ENCODE data around the gene MRPL17. TPM values are rescaled to one million over a fixed set of nuclear protein-coding genes. Genes with fewer than 3 reads are reported as not detected.
"Not testable (repeated sequence)": the region's sequence is repeated elsewhere in the genome, so short reads cannot be mapped to it uniquely, and the experiment has no call there.

The MRPL17 gene
- total RNA-seq, 1 experiment from 2014 or later = 78.1 TPM

DNA sequence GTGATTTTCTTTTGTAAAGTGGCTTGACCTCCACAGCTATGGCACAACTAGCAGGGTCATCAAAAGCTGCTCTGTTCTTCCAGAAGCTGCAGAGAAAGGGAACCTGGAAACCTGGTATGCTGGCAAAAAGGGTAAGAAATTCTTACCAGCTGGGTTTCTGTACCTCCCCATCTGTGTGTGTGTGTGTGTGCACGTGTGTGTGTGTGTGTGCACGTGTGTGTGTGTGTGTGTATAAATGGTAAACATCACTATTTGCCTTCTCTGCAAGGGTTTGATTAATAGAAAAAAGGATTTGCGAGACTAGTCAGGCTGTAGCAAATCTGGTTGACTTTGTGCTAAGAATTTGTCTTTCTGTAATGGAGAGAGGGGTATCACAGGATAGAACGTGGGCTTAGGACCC lies 4.7 kb upstream of the MRPL17 start:
- Histone ChIP-seq H3K27me3 (ENCODE audit: low read length) (no peaks in the 10 kb centered on the region), H3K79me2 (ENCODE audit: low read length) (peaks cover 3% of the 10 kb centered on the region), H3K4me3 (ENCODE audit: low read length) (no peak overlapping the region), H3K9me2 (replicated peaks; ENCODE audit: low read length) (no peaks in the 10 kb centered on the region), H3F3A (ENCODE audit: low read length, unreplicated experiment) (no peaks in the 10 kb centered on the region), H2AFZ (ENCODE audit: low read length) (no peak overlapping the region), H3K36me3 (ENCODE audit: low read depth, low read length) (no peaks in the 10 kb centered on the region), H3K27ac (ENCODE audit: low read length) (no peak overlapping the region), H4K20me1 (ENCODE audit: low read length) (no peaks in the 10 kb centered on the region), H3K4me2 (ENCODE audit: low read length) (no peak overlapping the region), H3K4me1 (ENCODE audit: insufficient read depth, low read length) (no peaks in the 10 kb centered on the region), H3K9me3 (ENCODE audit: low read length) (no peaks in the 10 kb centered on the region), H3K9ac (ENCODE audit: low read length) (no peak overlapping the region)
- POLR2A ChIA-PET (ENCODE audit: unreplicated experiment) = no interaction called here
- TF ChIP-seq, protein P1, sequence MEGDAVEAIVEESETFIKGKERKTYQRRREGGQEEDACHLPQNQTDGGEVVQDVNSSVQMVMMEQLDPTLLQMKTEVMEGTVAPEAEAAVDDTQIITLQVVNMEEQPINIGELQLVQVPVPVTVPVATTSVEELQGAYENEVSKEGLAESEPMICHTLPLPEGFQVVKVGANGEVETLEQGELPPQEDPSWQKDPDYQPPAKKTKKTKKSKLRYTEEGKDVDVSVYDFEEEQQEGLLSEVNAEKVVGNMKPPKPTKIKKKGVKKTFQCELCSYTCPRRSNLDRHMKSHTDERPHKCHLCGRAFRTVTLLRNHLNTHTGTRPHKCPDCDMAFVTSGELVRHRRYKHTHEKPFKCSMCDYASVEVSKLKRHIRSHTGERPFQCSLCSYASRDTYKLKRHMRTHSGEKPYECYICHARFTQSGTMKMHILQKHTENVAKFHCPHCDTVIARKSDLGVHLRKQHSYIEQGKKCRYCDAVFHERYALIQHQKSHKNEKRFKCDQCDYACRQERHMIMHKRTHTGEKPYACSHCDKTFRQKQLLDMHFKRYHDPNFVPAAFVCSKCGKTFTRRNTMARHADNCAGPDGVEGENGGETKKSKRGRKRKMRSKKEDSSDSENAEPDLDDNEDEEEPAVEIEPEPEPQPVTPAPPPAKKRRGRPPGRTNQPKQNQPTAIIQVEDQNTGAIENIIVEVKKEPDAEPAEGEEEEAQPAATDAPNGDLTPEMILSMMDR (conservative IDR thresholded peaks at IDR 0.05; ENCODE audit: low read depth, low read length) = no peak
- TF ChIP-seq EZH2phosphoT487 (IDR thresholded peaks at IDR 0.05; ENCODE audit: borderline replicate concordance, low read length) (no peak), EZH2 (IDR thresholded peaks at IDR 0.05; ENCODE audit: low read length, unreplicated experiment) (no peak)
- BruUV-seq (replicated peaks) = no TSS peak
- ATAC-seq = no peak
- intact Hi-C loops (cut with micrococcal nuclease) = no loop called here
- DNase-seq = no peak
- CTCF ChIA-PET = no interaction called here

DNA sequence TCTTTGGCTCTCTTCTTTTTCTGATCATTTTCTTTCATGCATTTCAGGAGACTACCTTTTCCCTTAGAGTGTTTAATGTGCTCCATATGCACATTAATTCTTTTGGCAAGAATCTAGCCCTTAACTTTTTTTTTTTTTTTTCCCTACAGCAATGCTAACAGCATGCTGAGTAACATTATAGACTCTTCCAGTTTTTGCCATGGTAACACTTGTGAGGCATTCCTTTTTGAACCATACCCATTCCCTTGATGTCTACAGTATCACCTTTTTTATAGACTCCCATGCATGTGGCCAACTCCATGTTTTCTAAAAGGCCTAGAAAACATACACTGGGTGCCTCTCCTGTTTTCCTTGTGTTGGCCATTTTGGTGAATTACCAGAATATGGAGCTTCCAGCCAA lies 2.9 kb upstream of the MRPL17 start:
- Histone ChIP-seq H3K4me1 (ENCODE audit: insufficient read depth, low read length) (peaks cover 5% of the 10 kb centered on the region; the same call in 1 of the 2 replicates), H3K79me2 (ENCODE audit: low read length) (peaks cover 21% of the 10 kb centered on the region), H3K27ac (ENCODE audit: low read length) (no peak overlapping the region), H3K27me3 (ENCODE audit: low read length) (no peaks in the 10 kb centered on the region), H3K9ac (ENCODE audit: low read length) (no peak overlapping the region), H2AFZ (ENCODE audit: low read length) (no peak overlapping the region), H3K4me3 (ENCODE audit: low read length) (no peak overlapping the region), H3K36me3 (ENCODE audit: low read depth, low read length) (peaks cover 7% of the 10 kb centered on the region), H3K9me2 (replicated peaks; ENCODE audit: low read length) (no peaks in the 10 kb centered on the region), H3K4me2 (ENCODE audit: low read length) (no peak overlapping the region), H4K20me1 (ENCODE audit: low read length) (peaks cover 14% of the 10 kb centered on the region), H3K9me3 (ENCODE audit: low read length) (no peaks in the 10 kb centered on the region), H3F3A (ENCODE audit: low read length, unreplicated experiment) (no peaks in the 10 kb centered on the region)
- no peak for TF ChIP-seq EZH2phosphoT487 (IDR thresholded peaks at IDR 0.05; ENCODE audit: borderline replicate concordance, low read length)
- TF ChIP-seq EZH2 (IDR thresholded peaks at IDR 0.05; ENCODE audit: low read length, unreplicated experiment) = no peak
- TF ChIP-seq, protein P1 (conservative IDR thresholded peaks at IDR 0.05; ENCODE audit: low read depth, low read length) = no peak
- intact Hi-C loops (cut with micrococcal nuclease) = no loop called here
- DNase-seq (no peak), ATAC-seq (no peak)
- ChIA-PET CTCF (interaction anchor here (0.6 kb wide), 1 partner anchor 8 kb away, joined by 4 read pairs; no protein-coding TSS in a partner anchor), POLR2A (ENCODE audit: unreplicated experiment) (no interaction called here)
- BruUV-seq (replicated peaks) = no TSS peak

DNA sequence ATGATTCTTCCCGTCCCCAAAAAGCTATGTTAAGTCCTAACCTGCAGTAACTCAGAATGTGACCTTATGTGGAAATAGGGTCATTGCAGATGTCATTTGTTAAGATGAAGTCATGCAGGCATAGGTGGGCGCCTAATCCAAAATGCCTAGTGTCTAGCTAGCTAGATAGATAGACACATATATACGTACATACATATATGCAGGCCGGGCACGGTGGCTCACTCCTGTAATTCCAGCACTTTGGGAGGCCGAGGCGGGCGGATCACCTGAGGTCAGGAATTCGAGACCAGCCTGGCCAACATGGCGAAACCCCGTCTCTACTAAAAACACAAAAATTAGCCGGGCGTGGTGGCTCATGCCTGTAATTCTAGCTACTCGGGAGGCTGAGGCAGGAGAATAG lies 928 bp upstream of the MRPL17 start:
- H3K4me2 ChIP-seq (ENCODE audit: low read length) = peak overlapping the region; percentile 79
- H3K9me3 ChIP-seq (ENCODE audit: low read length); BruUV-seq (replicated peaks); H3K27ac ChIP-seq (ENCODE audit: low read length); ATAC-seq; intact Hi-C loops (cut with micrococcal nuclease); H3F3A ChIP-seq (ENCODE audit: low read length, unreplicated experiment); H3K9me2 ChIP-seq (replicated peaks; ENCODE audit: low read length); DNase-seq; H3K27me3 ChIP-seq (ENCODE audit: low read length); H3K4me1 ChIP-seq (ENCODE audit: insufficient read depth, low read length): not testable (repeated sequence)
- H2AFZ ChIP-seq (ENCODE audit: low read length) = peak overlapping the region; percentile 91
- ChIA-PET POLR2A (ENCODE audit: unreplicated experiment) (interaction anchor here (0.6 to 1.0 kb wide), 2 partner anchors 10 to 308 kb away, joined by 3 to 5 read pairs; no protein-coding TSS in a partner anchor), CTCF (interaction anchor here (0.7 kb wide), 1 partner anchor 22 kb away, joined by 3 read pairs; no protein-coding TSS in a partner anchor)
- H3K79me2 ChIP-seq (ENCODE audit: low read length) = peaks cover 23% of the 10 kb centered on the region
- peak overlapping the region; percentile 81 for H3K4me3 ChIP-seq (ENCODE audit: low read length)
- H4K20me1 ChIP-seq (ENCODE audit: low read length) = peaks cover 17% of the 10 kb centered on the region
- peaks cover 16% of the 10 kb centered on the region for H3K36me3 ChIP-seq (ENCODE audit: low read depth, low read length)
- peak overlapping the region; percentile 98; the same call in 1 of the 2 replicates for H3K9ac ChIP-seq (ENCODE audit: low read length)
